HG03280 (cell line): ENCODE results near the gene TBC1D2B.
"Not testable (repeated sequence)": the region's sequence is repeated elsewhere in the genome, so short reads cannot be mapped to it uniquely, and the experiment has no call there.

Experiments used
- ATAC-seq: cut with Tn5 transposase; IDR thresholded peaks from one replicate; pipeline ENCODE4 v1.9.1; 2021; ENCODE audit warnings: mild to moderate bottlenecking, moderate library complexity; ENCODE audit not compliant: unreplicated experiment

Gene TBC1D2B

GRCh38 chr15:77976760-77977525 lies 100.6 kb downstream of the TBC1D2B start:
- not testable (repeated sequence) for ATAC-seq

GRCh38 chr15:77976095-77976450 lies 101.4 kb downstream of the TBC1D2B start:
- not testable (repeated sequence) for ATAC-seq

GRCh38 chr15:77975332-77976094 lies 102.0 kb downstream of the TBC1D2B start:
- no peak for ATAC-seq

- ATAC-seq = no peak
These were observed 102.8 kb downstream of the TBC1D2B start for GRCh38 chr15:77974416-77975331.

GRCh38 chr15:77974098-77974414 lies 103.5 kb downstream of the TBC1D2B start:
- ATAC-seq = no peak

- not testable (repeated sequence) for ATAC-seq
These were observed 104.0 kb downstream of the TBC1D2B start for GRCh38 chr15:77973273-77974097.

GRCh38 chr15:77972706-77973105 lies 104.8 kb downstream of the TBC1D2B start:
- not testable (repeated sequence) for ATAC-seq

GRCh38 chr15:77971875-77972274 lies 105.6 kb downstream of the TBC1D2B start:
- not testable (repeated sequence) for ATAC-seq

- not testable (repeated sequence) for ATAC-seq
These were observed 106.6 kb downstream of the TBC1D2B start for GRCh38 chr15:77970813-77971360.

- ATAC-seq = no peak
These were observed 108.5 kb downstream of the TBC1D2B start for GRCh38 chr15:77969055-77969454.

GRCh38 chr15:77967798-77968197 lies 109.7 kb downstream of the TBC1D2B start:
- no peak for ATAC-seq

GRCh38 chr15:77967235-77967615 lies 110.3 kb downstream of the TBC1D2B start:
- ATAC-seq = not testable (repeated sequence)

- ATAC-seq = no peak
These were observed 110.8 kb downstream of the TBC1D2B start for GRCh38 chr15:77966540-77967234.

- no peak for ATAC-seq
These were observed 113.3 kb downstream of the TBC1D2B start for GRCh38 chr15:77964193-77964592.

- peak; percentile 95 for ATAC-seq
These were observed 118.1 kb downstream of the TBC1D2B start for GRCh38 chr15:77959432-77959879.

GRCh38 chr15:77958716-77959431 lies 118.6 kb downstream of the TBC1D2B start:
- not testable (repeated sequence) for ATAC-seq

- ATAC-seq = not testable (repeated sequence)
These were observed 119.5 kb downstream of the TBC1D2B start for GRCh38 chr15:77958021-77958420.

GRCh38 chr15:77953926-77954325 lies 123.6 kb downstream of the TBC1D2B start:
- not testable (repeated sequence) for ATAC-seq
